HepG2 (cell line): ENCODE data around the gene LMF2. TPM values are rescaled to one million over a fixed set of nuclear protein-coding genes. Genes with fewer than 3 reads are reported as not detected.

Experiments
- ATAC-seq: fragments of 200-7000 bp; cut with Tn5 transposase; 3 replicates; pipeline ENCODE4 v1.9.1; 2020; ENCODE audit warnings: mild to moderate bottlenecking, moderate library complexity
- BruUV-seq: library from RNA; stranded (reverse); fragments of 400-500 nt; replicated peaks from 2 replicates; lab custom pipeline; 2021; lab: Mats Ljungman, UMichigan
- CTCF ChIA-PET: fragments of 300-600 bp; formaldehyde crosslinking; extraction: SDS; loops from one replicate; lab custom pipeline; 2021; ENCODE audit warnings: low total read pairs, inconsistent platforms, low intra/inter-chr PET ratio; lab: Yijun Ruan, JAX
- POLR2A ChIA-PET: fragments of 350-600 bp; sonication (Branson Sonifier 250); formaldehyde crosslinking; loops from one replicate; lab custom pipeline; 2020; ENCODE audit warnings: antibody characterized with exemption, inconsistent platforms; lab: Yijun Ruan, JAX
- DNase-seq: peaks from one replicate; pipeline ENCODE4 v3.0.0-alpha.2; 2015; ENCODE audit warnings: low spot score
- FAIRE-seq: peaks from 3 replicates; lab custom pipeline; 2011; peaks lifted over from hg19 to GRCh38; lab: Jason Lieb, UNC
- H2AFZ ChIP-seq: one replicate; pipeline ENCODE4 v1.6.1; 2011; ENCODE audit warnings: low read length, inconsistent platforms
- H3K27ac ChIP-seq: fragments of 300-600 bp; 3 replicates; pipeline ENCODE4 v1.8.0; 2011; ENCODE audit warnings: mixed run types, mild to moderate bottlenecking, mixed read lengths, low read length, inconsistent platforms; ENCODE audit not compliant: insufficient read depth; ENCODE audit errors: extremely low read length
- H3K27me3 ChIP-seq, 2 experiments: fragments of 200-600 bp in 1 of 2; 2 replicates in 1 of 2; 3 replicates in 1 of 2; pipeline versions ENCODE4 v1.6.0 to v1.8.0; 2011; ENCODE audit warnings: low read length in 2 of 2, mild to moderate bottlenecking in 2 of 2, moderate library complexity in 2 of 2, inconsistent platforms in 1 of 2; ENCODE audit not compliant: insufficient read depth in 2 of 2, control insufficient read depth in 1 of 2
- H3K36me3 ChIP-seq, 2 experiments: fragments of 200-600 bp in 1 of 2; replicated peaks in 1 of 2; 2 replicates in 1 of 2; 3 replicates in 1 of 2; pipeline versions ENCODE4 v1.5.1 to v1.8.0; 2011; ENCODE audit warnings: low read length in 2 of 2, inconsistent platforms in 1 of 2; ENCODE audit not compliant: insufficient read depth in 2 of 2, control insufficient read depth in 1 of 2
- H3K4me1 ChIP-seq: 2 replicates; pipeline ENCODE4 v1.5.1; 2012; ENCODE audit warnings: low read length, inconsistent platforms; ENCODE audit not compliant: insufficient read depth
- H3K4me2 ChIP-seq: 2 replicates; pipeline ENCODE4 v1.6.0; 2011; ENCODE audit warnings: low read depth, low read length, inconsistent platforms
- H3K4me3 ChIP-seq, 3 experiments: fragments of 200-600 bp in 1 of 3; sonication (generic), shearing (Covaris generic) in 1 of 3; replicated peaks in 1 of 3; 2 replicates each; pipeline ENCODE4 v1.5.1; 2011 to 2016; ENCODE audit warnings: low read length in 3 of 3, inconsistent platforms in 2 of 3, low read depth in 2 of 3, mild to moderate bottlenecking in 2 of 3, control low read depth in 1 of 3, mixed read lengths in 1 of 3; ENCODE audit not compliant: insufficient read depth in 1 of 3
- H3K79me2 ChIP-seq: one replicate; pipeline ENCODE4 v1.6.1; 2011; ENCODE audit warnings: low read length, inconsistent platforms; ENCODE audit not compliant: insufficient read depth
- H3K9ac ChIP-seq: 2 replicates; pipeline ENCODE4 v1.6.0; 2011; ENCODE audit warnings: mild to moderate bottlenecking, low read depth, low read length, inconsistent platforms; ENCODE audit not compliant: insufficient read depth
- H3K9me3 ChIP-seq: 2 replicates; pipeline ENCODE4 v1.5.1; 2012; ENCODE audit warnings: mild to moderate bottlenecking, low read length
- H4K20me1 ChIP-seq: 2 replicates; pipeline ENCODE4 v1.6.0; 2011; ENCODE audit warnings: inconsistent platforms, mild to moderate bottlenecking, low read length, moderate library complexity; ENCODE audit not compliant: insufficient read depth
- DNMT3B ChIP-seq: conservative IDR thresholded peaks from 2 replicates; pipeline ENCODE4 v1.6.1; 2016; ENCODE audit warnings: missing biosample characterization, control low read depth
- FOXM1 ChIP-seq: sonication (generic); formaldehyde crosslinking; IDR thresholded peaks from 2 replicates; pipeline ENCODE4 v1.5.0; 2020; ENCODE audit warnings: missing genetic modification reagents
- MZF1 ChIP-seq: sonication (generic); formaldehyde crosslinking; IDR thresholded peaks from 2 replicates; pipeline ENCODE4 v1.8.1; 2023; ENCODE audit warnings: mild to moderate bottlenecking, missing genetic modification reagents, borderline replicate concordance
- PREB ChIP-seq: sonication (generic); formaldehyde crosslinking; IDR thresholded peaks from 2 replicates; pipeline ENCODE4 v1.4.0; 2020; ENCODE audit warnings: missing genetic modification reagents
- TERF1 ChIP-seq: sonication (generic); formaldehyde crosslinking; IDR thresholded peaks from 2 replicates; pipeline ENCODE4 v1.8.0; 2022; ENCODE audit warnings: mild to moderate bottlenecking, missing genetic modification reagents, moderate library complexity
- ZNF275 ChIP-seq: sonication (generic); formaldehyde crosslinking; IDR thresholded peaks from 2 replicates; pipeline ENCODE4 v1.8.0; 2022; ENCODE audit warnings: missing genetic modification reagents, mild to moderate bottlenecking, inconsistent platforms, borderline replicate concordance
- WGBS: methylation state at CpG from one replicate; pipeline ENCODE4 v1.1.6; 2017; ENCODE audit warnings: low lambda C conversion rate; 5-methylcytosine and 5-hydroxymethylcytosine counted together
- in situ Hi-C: cut with HindIII; loops from 2 replicates; pipeline ENCODE4 v1.10.0; 2017; ENCODE audit warnings: low pct_unique_long_range_greater_than_20kb; ENCODE audit not compliant: extremely low pct_ligation_motif_present
- intact Hi-C: fragments of 100-400 bp; cut with micrococcal nuclease; formaldehyde crosslinking; loops from one replicate; pipeline ENCODE4 v1.10.0; 2022; ENCODE audit not compliant: unreplicated experiment
- polyA plus RNA-seq, 8 experiments: library from polyadenylated mRNA; depleted of rRNA in 3 of 8; stranded (reverse) in 7 of 8; unstranded in 1 of 8; fragments of >200 nt; fragmentation: Illumina TruSeq in 4 of 8; extraction: Trizol in 4 of 8; gene quantifications; 2 replicates each; pipeline versions ENCODE4 v1.2.1 to v1.2.3, GENCODE V29; 2011 to 2016; ENCODE audit warnings: low read depth in 4 of 8, missing spikeins in 1 of 8, mixed read lengths in 1 of 8; ENCODE audit not compliant: insufficient read depth in 1 of 8
- total RNA-seq, 5 experiments: library from RNA; depleted of rRNA; stranded (reverse); fragments of >200 nt; fragmentation: Illumina TruSeq; extraction: Trizol; gene quantifications; 2 replicates each; pipeline ENCODE4 v1.2.3, GENCODE V29; 2016; ENCODE audit warnings: low read depth in 1 of 5

Gene LMF2
- total and polyA plus RNA-seq, 2 of the 13 experiments (the other 11 are each of a cell fraction or from before 2014, with no cell fraction given), result 23.3 to 30.6 TPM

GRCh38 chr22:50500452-50500851 lies 7.0 kb downstream of the LMF2 start:
- CTCF ChIA-PET, result interaction anchor here (1.1 kb wide), 1 partner anchor 27 kb away, joined by 3 read pairs; no protein-coding TSS in a partner anchor

More at GRCh38 chr22:50500452-50500851, 7.0 kb downstream of the LMF2 start:
- H3K79me2 ChIP-seq, result no peaks in the 10 kb centered on the region
- H3K4me2 ChIP-seq, result no peak overlapping the region
- no peak overlapping the region for H3K9ac ChIP-seq
- POLR2A ChIA-PET, result no interaction called here
- H3K27ac ChIP-seq, result no peak overlapping the region
- TF ChIP-seq PREB (CRISPR knock-in tag) (no peak), ZNF275 (no peak), FOXM1 (CRISPR knock-in tag) (no peak), DNMT3B (no peak), MZF1 (CRISPR knock-in tag) (no peak), TERF1 (CRISPR knock-in tag) (no peak)
- no peaks in the 10 kb centered on the region for H4K20me1 ChIP-seq
- H2AFZ ChIP-seq, result no peak overlapping the region
- intact Hi-C loops (no loop called here), in situ Hi-C loops (no loop called here)
- H3K4me3 ChIP-seq, result no peak overlapping the region
- ATAC-seq (no peak), FAIRE-seq (no peak), DNase-seq (no peak)
- H3K4me1 ChIP-seq, result peaks cover 32% of the 10 kb centered on the region
- H3K9me3 ChIP-seq, result no peaks in the 10 kb centered on the region
- no peaks in the 10 kb centered on the region for H3K27me3 ChIP-seq
- H3K36me3 ChIP-seq, result peaks cover 2 to 6% of the 10 kb centered on the region in 2 experiments; a peak in 1 of 5 replicates
- 94% methylated on average over 12 of the region's 12 CpGs for WGBS
- no TSS peak for BruUV-seq
